HG03280 (cell line): Measurements from ENCODE around the gene GALNT4.
A peak's percentile ranks its signal among the peaks of the same experiment; 100 is the strongest.

Experiments
- ATAC-seq: cut with Tn5 transposase; IDR thresholded peaks from one replicate; pipeline ENCODE4 v1.9.1; 2021; ENCODE audit warnings: mild to moderate bottlenecking, moderate library complexity; ENCODE audit not compliant: unreplicated experiment

Gene GALNT4

DNA sequence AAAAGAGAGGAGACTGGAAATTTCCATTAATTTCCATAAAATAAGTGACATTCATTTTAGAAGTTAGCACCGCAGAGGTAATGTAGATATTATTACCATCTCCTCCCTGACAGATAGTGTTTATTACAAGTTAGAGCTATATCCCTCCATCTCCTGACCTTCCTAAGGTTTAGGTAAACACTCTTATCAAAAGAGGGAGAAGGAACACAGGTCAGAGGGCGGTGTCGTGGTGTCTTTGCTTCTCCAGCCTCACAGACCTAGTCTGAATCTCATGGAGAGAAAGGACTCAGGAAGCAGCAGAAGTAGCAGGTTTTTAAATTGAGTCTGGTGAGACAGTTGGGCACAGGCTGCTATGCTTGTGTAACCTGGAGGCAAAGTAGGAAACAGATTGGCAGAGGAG lies 12.8 kb upstream of the GALNT4 start:
- no peak for ATAC-seq

GRCh38 chr12:89529738-89530137 lies 5.1 kb upstream of the GALNT4 start:
- no peak for ATAC-seq

GRCh38 chr12:89528434-89528833 lies 3.8 kb upstream of the GALNT4 start:
- ATAC-seq, result no peak

- ATAC-seq, result peak; percentile 65
Observed at GRCh38 chr12:89525824-89526770, 1.5 kb upstream of the GALNT4 start, which contains the start of gene POC1B. Gene POC1B, minus strand, starts transcription at chr12:89526047. Its CDS starts 152 bp downstream, at chr12:89525895.

DNA sequence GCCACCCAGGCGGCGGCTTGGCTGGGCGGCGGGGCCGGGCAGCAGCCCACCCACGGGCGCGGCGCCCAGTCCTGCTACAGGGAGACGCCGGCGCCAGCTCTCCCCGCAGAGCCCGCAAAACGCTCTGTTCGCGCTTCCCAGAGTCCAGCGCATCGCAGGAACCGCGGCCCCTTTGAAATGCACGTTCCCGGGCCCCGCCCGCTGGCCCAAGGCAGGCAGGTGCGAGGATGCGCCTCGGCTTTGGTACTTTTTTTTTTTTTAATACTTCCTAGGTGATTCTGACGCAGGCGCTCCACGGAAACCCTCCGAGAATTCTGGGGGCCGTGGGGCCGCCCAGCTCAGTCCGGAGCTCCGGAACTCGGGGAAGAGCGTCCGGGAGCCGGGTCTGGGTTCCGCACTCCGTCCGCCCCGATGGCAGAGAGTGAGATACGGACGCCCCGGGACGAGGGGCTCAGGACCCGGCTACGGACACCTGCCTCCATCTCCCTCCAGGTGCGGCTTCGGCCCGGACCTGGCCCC lies 768 bp upstream of the GALNT4 start:
- peak; percentile 32 for ATAC-seq

DNA sequence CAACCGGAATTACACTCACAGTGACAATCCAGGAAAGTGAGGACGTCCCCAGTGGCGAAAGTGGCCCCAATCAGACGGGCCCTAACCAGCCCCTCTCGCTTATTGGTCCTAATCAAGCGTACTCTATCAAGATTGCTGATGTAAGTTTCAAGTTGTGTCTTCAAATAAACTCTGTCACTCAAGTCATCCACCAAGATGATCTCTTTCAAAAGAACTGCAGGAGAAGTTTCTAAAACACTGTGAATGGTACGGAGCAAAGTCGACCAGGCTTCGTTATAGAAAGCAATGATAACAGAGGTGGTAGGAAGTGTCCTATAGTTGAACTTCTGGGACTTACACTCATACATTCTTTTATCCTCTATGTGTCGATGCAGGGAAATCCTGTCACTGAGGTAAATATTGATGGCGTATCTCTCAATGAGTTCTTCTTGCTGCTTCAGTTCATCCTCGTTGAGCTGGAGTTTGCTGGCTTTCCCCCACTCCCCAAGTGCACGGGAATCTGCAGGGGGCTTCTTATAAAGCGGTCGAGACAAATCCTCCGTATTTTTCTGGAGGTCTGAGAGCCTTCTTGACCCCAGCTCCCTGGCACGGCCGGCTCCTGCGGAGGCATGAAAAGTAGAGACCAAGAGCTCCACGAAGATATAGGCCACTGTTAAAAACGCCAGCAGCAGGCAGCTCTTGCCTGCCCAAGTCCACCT lies 604 bp downstream of the GALNT4 start:
- ATAC-seq, result no peak

DNA sequence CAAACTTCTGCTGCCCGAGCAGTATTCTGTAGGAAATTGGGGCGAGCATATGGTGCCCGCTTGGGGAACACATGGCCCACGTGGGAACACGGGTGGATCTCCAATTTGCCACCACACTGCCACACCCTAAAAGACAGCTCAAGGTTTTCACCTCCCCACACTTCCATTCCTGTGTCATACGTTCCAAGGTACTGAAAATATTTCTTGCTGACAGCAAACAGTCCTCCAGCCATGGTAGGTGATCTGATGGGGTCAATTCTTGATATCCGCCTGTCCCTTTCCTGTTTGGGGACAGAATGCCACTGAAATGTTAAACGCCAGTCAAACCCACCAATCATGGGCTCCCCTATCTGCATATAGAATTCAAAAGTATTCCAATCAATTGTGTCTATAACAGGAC lies 1.2 kb downstream of the GALNT4 start:
- no peak for ATAC-seq

- ATAC-seq, result no peak
Observed at GRCh38 chr12:89521364-89522223, 3.0 kb downstream of the GALNT4 start.

DNA sequence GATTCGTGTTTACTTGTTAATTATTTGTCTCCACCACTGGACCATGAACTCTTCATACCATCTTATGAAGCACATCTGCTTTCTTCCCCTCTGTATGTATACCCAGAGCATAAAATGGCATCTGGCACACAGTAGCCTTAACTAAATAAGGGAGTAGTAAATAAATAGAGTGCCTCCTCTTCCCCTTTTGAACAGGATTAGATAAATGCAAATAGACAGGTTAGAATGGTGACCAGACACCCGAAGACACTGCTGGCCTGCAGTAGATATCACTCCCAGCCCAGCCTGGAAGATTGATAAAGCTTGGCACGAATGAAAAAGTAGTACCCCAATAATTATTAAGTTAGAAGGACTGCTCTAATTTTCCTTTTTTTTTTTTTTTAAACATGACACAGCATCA lies 6.9 kb downstream of the GALNT4 start:
- no peak for ATAC-seq

DNA sequence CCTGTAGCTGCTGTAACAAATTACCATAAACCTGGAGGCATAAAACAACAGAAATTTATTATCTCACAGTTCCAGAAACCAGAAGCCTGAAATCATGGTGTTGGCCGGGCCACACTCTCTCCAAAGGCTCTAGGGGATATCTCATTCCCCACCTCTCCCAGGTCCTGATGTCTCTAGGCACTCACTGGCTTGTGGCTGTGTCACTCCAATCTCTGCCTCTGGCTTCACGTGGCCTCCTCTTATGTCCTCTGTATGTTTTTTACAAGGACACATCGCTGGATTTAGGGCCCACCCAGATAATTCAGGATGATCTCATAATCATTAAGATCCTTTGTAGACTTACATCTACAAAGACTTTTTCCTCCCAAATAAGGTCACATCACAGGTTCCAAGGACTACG lies 8.0 kb downstream of the GALNT4 start:
- ATAC-seq, result no peak

DNA sequence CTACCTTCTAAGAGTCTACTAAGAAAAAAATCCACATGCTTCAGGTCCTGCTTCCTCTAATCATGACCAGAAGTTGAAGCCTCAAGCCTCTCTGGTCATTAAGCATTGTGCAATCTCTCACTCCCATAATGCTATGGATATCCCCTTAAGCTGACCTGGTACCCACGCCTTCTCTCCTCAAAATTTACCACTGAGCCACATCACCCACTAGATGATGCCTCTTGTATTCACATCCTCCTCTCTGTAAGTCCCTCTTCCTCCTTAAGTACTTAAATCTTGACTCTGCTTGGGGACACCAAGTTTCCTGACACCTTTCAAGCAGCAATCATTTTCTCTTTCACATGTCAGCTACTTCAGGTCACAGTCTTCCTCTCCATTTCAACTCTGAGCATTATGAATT lies 9.8 kb downstream of the GALNT4 start:
- peak; percentile 58 for ATAC-seq

GRCh38 chr12:89513544-89513943 lies 11.1 kb downstream of the GALNT4 start:
- ATAC-seq, result no peak

GRCh38 chr12:89507015-89507824 lies 17.4 kb downstream of the GALNT4 start:
- no peak for ATAC-seq

DNA sequence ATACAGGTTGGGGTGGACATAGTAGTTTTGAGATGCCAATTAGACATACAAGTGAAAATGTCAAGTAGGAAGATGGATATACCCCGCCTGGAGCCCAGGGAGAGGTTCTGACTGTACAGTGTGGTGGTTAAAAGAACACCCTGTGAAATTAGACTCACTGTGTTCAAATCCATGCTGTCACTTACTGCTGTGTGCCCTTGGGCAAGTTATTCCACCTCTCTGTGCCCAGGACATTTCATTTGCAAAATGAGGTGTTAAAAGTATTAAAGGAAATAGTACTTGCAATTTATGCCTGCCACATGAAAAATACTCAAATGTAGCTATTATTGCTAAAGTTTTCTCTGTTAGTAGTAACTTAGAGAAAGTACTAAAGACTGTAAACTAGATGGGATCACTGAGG lies 18.5 kb downstream of the GALNT4 start:
- no peak for ATAC-seq

DNA sequence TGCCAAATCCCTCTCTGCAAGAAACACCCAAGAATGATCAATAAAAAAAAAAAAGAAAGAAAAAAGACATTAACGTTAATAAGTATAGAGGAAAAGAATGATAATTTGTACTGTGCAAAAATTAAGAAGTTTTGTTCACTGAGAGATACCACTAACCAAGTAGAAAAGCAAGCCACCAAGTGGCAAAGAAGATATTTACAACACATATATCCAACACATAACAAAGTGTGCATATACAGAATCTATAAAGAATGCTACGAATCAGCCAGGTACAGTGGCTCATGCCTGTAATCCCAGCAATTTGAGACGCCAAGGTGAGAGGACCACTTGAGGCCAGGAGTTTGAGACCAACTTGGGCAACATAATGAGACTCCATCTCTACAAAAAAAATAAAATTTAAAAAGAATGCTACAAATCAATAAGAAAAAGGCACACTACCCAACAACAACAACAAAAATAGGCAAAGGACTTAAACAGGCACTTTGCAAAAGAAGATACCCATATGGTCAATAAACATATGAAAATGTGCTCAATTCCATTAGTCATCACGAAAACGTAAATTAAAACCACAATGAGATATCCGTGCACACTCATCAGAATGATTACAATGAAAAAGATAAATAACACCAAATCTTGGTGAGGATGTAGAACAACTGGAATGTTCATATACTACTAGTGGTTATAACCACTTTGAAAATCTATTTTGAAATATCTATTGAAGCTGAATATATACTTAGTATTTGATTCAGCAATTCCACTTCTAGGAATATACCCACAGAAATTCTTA lies 19.8 kb downstream of the GALNT4 start:
- ATAC-seq, result no peak

GRCh38 chr12:89501793-89502192 lies 22.8 kb downstream of the GALNT4 start:
- no peak for ATAC-seq

DNA sequence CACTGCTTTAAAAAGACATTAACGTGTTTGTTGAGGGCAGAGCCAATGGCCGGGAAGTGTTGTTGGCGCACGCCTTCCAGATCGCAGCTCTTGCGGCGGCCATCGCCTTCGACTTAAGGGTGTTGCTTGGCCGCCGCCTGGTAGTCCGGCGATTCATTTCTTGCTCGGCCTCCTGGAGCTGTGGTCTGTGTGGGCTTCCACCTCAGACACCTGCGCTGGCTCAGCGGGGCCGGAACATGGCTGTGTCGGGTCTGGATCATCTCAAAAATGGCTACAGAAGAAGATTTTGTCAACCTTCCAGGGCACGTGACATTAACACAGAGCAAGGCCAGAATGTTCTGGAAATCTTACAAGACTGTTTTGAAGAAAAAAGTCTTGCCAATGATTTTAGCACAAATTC lies 24.7 kb downstream of the GALNT4 start:
- ATAC-seq, result no peak

- no peak for ATAC-seq
Observed at GRCh38 chr12:89497467-89497866, 27.1 kb downstream of the GALNT4 start.

GRCh38 chr12:89497005-89497404 lies 27.6 kb downstream of the GALNT4 start:
- no peak for ATAC-seq
